ENCODE measurements around the gene CALU.

Gene CALU

DNA sequence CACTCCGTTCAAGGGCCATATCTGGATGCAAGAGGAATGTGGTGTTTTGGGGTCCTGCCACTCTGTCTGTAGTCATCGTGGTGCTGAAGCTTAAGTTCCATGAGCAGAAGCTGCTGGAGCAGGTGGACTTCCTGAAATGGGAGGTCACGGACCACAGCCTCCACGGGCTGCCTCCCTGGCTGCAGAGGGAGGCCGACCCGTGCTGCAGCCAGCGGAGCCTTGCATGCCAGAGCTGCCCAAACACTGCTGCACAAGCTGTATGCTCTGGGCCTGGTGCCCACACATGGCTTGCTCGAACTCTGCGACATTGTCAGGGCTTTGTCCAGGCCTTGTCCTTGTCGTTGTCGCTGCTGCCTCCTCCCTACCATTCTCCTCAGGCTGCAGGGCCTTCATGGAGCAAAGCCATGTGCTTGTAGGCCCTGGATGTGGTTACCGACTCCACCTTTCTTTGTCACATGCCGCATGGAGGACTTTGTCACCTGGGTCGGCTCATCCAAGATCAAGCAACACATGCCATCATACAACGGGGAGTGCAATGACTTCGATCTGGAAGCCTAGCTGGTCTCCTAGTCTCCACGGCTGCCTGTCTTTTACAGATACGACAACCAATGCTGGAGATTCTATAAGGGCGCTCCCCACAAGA, 45.7 kb upstream of the CALU start:
- no peak overlapping the region for H3K4me2 ChIP-seq (ENCODE audit: insufficient read depth, low read length)
- no peak overlapping the region for H2AFZ ChIP-seq (ENCODE audit: low read depth, low read length)
- TF ChIP-seq, protein P1, sequence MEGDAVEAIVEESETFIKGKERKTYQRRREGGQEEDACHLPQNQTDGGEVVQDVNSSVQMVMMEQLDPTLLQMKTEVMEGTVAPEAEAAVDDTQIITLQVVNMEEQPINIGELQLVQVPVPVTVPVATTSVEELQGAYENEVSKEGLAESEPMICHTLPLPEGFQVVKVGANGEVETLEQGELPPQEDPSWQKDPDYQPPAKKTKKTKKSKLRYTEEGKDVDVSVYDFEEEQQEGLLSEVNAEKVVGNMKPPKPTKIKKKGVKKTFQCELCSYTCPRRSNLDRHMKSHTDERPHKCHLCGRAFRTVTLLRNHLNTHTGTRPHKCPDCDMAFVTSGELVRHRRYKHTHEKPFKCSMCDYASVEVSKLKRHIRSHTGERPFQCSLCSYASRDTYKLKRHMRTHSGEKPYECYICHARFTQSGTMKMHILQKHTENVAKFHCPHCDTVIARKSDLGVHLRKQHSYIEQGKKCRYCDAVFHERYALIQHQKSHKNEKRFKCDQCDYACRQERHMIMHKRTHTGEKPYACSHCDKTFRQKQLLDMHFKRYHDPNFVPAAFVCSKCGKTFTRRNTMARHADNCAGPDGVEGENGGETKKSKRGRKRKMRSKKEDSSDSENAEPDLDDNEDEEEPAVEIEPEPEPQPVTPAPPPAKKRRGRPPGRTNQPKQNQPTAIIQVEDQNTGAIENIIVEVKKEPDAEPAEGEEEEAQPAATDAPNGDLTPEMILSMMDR (IDR thresholded peaks at IDR 0.05; ENCODE audit: borderline replicate concordance, extremely low read depth, low read length, poor library complexity, severe bottlenecking), result no peak
- no peak for TF ChIP-seq EZH2 (IDR thresholded peaks at IDR 0.05; ENCODE audit: borderline replicate concordance, low read depth, low read length, severe bottlenecking)
- no peaks in the 10 kb centered on the region for H3K36me3 ChIP-seq (ENCODE audit: insufficient read depth, low read length)
- DNase-seq, result no peak
- no peaks in the 10 kb centered on the region for H3K79me2 ChIP-seq (ENCODE audit: insufficient read depth, low read length)
- H3K9ac ChIP-seq (ENCODE audit: low read depth, low read length), result no peak overlapping the region
- H3K27me3 ChIP-seq (ENCODE audit: insufficient read depth, low read length, poor library complexity), result peaks cover 8% of the 10 kb centered on the region
- H3K4me3 ChIP-seq (ENCODE audit: low read depth in 1 of 2, low read length in 2 of 2), result no peak overlapping the region
- no peak for ATAC-seq (ENCODE audit: insufficient read depth, low read depth)
- H3K9me3 ChIP-seq (ENCODE audit: insufficient read depth, low read length, severe bottlenecking), result no peaks in the 10 kb centered on the region
- H3K27ac ChIP-seq (ENCODE audit: low read length), result no peak overlapping the region
- no peaks in the 10 kb centered on the region for H3K4me1 ChIP-seq (ENCODE audit: insufficient read depth, low read length)
- no peaks in the 10 kb centered on the region for H4K20me1 ChIP-seq (ENCODE audit: insufficient read depth, low read length)

DNA sequence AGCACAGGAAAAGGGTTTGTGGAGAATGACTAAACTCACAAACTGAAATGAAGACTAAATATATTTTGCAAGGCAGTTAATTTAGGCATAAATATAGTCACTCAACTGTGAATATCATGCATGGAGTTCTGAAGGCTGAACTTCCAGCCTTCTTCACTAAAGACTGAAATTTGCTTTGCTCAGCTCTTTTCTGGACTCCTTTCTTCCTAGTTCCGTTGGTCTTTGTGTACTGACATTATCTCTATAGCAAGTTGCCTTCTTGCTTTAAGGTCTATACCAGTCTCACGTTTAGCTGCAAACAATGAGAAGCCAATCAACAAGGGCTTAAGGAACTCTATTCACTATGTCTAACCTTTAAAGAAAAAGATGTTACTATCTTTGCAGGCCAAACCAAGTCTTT, 44.4 kb upstream of the CALU start:
- Histone ChIP-seq H3K27ac (ENCODE audit: low read length) (no peak overlapping the region), H3K36me3 (ENCODE audit: insufficient read depth, low read length) (no peaks in the 10 kb centered on the region), H3K9ac (ENCODE audit: low read depth, low read length) (no peak overlapping the region), H3K79me2 (ENCODE audit: insufficient read depth, low read length) (no peaks in the 10 kb centered on the region), H3K4me2 (ENCODE audit: insufficient read depth, low read length) (no peak overlapping the region), H3K9me3 (ENCODE audit: insufficient read depth, low read length, severe bottlenecking) (no peaks in the 10 kb centered on the region), H3K4me1 (ENCODE audit: insufficient read depth, low read length) (no peaks in the 10 kb centered on the region), H2AFZ (ENCODE audit: low read depth, low read length) (no peak overlapping the region), H3K27me3 (ENCODE audit: insufficient read depth, low read length, poor library complexity) (peaks cover 9% of the 10 kb centered on the region), H3K4me3 (ENCODE audit: low read depth in 1 of 2, low read length in 2 of 2) (no peak overlapping the region), H4K20me1 (ENCODE audit: insufficient read depth, low read length) (no peaks in the 10 kb centered on the region)
- DNase-seq, result no peak
- TF ChIP-seq, protein P1 (IDR thresholded peaks at IDR 0.05; ENCODE audit: borderline replicate concordance, extremely low read depth, low read length, poor library complexity, severe bottlenecking), result no peak
- no peak for TF ChIP-seq EZH2 (IDR thresholded peaks at IDR 0.05; ENCODE audit: borderline replicate concordance, low read depth, low read length, severe bottlenecking)
- no peak for ATAC-seq (ENCODE audit: insufficient read depth, low read depth)

DNA sequence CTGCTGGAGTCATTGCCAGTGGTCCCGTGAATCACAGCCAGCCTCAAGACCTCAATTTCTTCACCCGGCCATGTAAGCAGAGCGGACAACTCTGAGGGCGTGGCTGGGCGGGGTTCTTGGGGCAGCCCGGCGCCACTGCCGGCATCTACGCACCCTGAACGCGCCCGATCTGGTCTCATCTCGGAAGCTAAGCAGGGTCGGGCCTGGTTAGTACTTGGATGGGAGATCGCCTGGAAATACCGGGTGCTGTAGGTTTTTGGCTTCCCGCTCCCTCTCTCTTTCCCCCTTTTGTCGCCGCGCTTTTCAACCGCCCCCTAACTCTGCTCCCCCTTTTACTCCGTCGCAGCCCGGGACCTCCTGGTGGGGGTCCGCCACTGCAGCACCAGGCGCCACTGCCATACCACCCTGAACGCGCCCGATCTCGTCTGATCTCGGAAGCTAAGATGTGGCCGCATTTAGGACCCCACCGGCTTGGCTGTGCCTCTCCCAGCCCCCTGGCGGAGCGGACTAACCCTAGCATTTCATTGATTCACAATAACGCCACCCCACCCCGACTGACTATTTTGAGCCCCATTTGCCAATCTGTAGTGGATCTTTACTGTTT, 41.8 kb upstream of the CALU start:
- Histone ChIP-seq H3K9ac (ENCODE audit: low read depth, low read length) (no peak overlapping the region), H3K79me2 (ENCODE audit: insufficient read depth, low read length) (no peaks in the 10 kb centered on the region), H2AFZ (ENCODE audit: low read depth, low read length) (no peak overlapping the region), H4K20me1 (ENCODE audit: insufficient read depth, low read length) (no peaks in the 10 kb centered on the region), H3K27ac (ENCODE audit: low read length) (no peak overlapping the region), H3K4me3 (ENCODE audit: low read depth in 1 of 2, low read length in 2 of 2) (no peak overlapping the region), H3K4me2 (ENCODE audit: insufficient read depth, low read length) (no peak overlapping the region), H3K36me3 (ENCODE audit: insufficient read depth, low read length) (no peaks in the 10 kb centered on the region), H3K9me3 (ENCODE audit: insufficient read depth, low read length, severe bottlenecking) (no peaks in the 10 kb centered on the region), H3K27me3 (ENCODE audit: insufficient read depth, low read length, poor library complexity) (peaks cover 9% of the 10 kb centered on the region), H3K4me1 (ENCODE audit: insufficient read depth, low read length) (no peaks in the 10 kb centered on the region)
- DNase-seq, result no peak
- ATAC-seq (ENCODE audit: insufficient read depth, low read depth), result no peak
- TF ChIP-seq, protein P1 (IDR thresholded peaks at IDR 0.05; ENCODE audit: borderline replicate concordance, extremely low read depth, low read length, poor library complexity, severe bottlenecking), result no peak
- TF ChIP-seq EZH2 (IDR thresholded peaks at IDR 0.05; ENCODE audit: borderline replicate concordance, low read depth, low read length, severe bottlenecking), result no peak
